ENCODE data around the gene NFIX.
A peak's percentile ranks its signal among the peaks of the same experiment; 100 is the strongest.

The NFIX gene

DNA sequence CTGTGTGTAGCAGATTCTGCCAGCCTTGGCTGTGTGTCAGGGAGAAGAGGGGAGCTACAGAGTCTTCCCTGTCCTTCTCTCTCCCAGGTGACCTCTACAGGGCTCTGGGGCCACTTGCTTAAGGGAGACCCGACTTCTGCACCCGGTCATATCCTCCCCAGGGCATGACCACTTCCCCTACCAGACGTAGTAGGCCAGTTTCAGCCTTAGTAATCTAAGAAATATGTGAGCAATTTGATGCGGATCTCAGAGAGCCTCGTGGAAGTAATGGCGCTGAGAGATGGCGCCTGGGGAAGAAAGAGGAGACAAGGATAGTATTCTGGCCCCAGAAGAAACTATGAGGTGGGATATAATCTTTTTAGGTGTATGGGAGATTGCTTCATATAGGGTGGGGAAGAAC lies 41.9 kb downstream of the NFIX start:
- DNase-seq (ENCODE audit: low spot score) = peak; percentile 74

GRCh38 chr19:13037731-13038130 lies 42.5 kb downstream of the NFIX start:
- no peak for DNase-seq (ENCODE audit: low spot score)

GRCh38 chr19:13038306-13039210 lies 43.3 kb downstream of the NFIX start:
- no peak for DNase-seq (ENCODE audit: low spot score)

GRCh38 chr19:13039211-13039789 lies 44.0 kb downstream of the NFIX start:
- no peak for DNase-seq (ENCODE audit: low spot score)

GRCh38 chr19:13040232-13040947 lies 45.1 kb downstream of the NFIX start:
- no peak for DNase-seq (ENCODE audit: low spot score)

DNA sequence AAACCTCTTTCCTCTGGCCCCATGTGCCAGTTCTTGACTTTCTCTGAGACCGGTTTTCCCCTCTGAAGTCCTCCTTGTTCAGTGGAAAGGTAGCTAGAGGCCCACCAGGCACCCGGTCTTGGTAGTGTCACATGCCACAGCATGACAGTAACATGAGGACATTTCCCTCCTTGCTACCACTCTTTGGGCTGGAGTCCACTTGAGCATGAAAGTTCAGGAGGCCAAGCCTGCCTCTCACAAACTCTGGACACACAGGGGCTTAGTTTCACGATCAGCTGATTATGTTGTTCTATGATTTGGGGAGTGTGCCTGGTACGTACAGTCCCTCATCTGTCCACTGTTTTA lies 45.6 kb downstream of the NFIX start:
- DNase-seq (ENCODE audit: low spot score) = no peak

DNA sequence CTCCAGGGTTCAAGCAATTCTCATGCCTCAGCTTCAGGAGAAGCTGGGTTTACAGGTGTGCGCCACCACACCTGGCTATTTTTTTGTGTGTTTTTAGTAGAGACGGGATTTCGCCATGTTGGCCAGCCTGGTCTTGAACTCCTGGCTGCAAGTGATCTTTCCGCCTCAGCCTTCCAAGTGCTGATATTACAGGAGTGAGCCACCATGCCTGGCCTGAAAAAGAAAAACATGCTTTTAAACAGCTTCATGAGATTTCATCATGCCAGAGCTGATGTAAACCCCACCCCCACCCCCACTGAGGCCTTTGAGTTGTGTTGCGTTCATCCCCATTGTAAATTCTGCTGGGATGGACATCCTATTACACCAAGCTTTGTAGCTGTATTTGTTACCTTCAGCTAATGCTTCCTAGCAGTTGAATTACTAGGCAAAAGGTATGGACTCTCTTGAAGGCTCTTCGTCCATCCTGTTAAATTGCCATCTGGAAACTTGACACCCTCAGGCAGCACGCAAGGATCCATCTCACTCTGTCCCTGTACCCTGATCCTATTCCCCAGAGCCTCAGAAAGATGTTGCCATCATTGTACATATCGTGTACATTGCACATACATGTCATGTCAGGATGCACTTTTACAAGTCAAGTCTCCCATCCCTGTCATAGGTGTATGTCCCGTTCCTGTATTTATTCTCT lies 47.3 kb downstream of the NFIX start:
- no peak for DNase-seq (ENCODE audit: low spot score)

GRCh38 chr19:13043285-13043684 lies 48.0 kb downstream of the NFIX start:
- no peak for DNase-seq (ENCODE audit: low spot score)

DNA sequence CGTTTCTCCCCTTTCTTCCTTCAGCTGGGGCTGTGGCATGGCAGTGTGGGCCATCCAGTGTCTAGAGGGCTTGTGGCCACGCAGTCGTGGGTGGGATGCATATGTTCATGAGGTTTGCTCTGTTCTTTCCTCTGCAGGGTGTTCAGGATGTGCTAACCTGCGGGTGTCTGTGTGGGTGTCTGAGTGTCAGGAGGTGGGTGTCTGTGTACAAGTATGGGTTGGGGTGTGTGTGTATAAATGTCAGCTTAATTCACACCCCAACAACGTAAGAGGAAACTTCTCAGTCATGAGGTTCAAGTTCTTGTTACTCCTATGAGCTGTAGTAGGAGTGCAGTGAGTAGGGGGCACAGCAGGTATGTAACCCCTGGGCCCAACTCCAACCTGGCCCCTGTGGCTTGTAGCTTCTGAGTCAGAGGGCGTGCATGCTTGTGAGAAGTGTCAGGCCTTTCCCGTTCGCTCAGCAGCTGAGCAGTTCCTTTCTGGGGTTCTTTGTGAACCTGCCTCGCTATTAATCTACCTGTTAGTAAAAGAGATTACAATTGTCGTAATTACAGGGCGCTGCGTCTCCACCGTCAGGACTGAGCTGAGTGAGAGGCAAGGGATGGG lies 49.1 kb downstream of the NFIX start:
- DNase-seq (ENCODE audit: low spot score) = no peak

- no peak for DNase-seq (ENCODE audit: low spot score)
These were observed 50.5 kb downstream of the NFIX start for GRCh38 chr19:13045812-13046211.

DNA sequence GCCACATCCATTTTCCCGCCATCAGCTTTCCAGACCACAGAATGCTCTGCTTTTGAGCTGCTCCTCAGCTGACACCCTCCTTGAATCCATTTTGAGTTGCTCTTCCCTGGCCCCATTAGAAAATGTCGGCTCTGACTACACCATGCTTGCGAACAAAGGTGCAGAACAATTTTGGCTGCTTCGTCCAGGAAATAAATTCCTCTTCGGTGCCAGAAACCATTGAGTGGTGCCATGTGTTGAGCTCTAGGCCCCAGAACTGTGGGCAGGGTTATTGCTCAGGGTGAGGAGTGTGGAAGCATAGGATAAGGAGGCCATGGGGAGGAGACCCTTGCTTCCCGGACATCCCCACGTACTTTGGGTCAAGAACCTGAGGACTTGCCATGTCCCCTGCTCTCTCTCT lies 52.1 kb downstream of the NFIX start:
- DNase-seq (ENCODE audit: low spot score) = no peak

- DNase-seq (ENCODE audit: low spot score) = no peak
These were observed 55.0 kb downstream of the NFIX start for GRCh38 chr19:13050274-13050673.

- DNase-seq (ENCODE audit: low spot score) = no peak
These were observed 56.4 kb downstream of the NFIX start for GRCh38 chr19:13051557-13052165.

DNA sequence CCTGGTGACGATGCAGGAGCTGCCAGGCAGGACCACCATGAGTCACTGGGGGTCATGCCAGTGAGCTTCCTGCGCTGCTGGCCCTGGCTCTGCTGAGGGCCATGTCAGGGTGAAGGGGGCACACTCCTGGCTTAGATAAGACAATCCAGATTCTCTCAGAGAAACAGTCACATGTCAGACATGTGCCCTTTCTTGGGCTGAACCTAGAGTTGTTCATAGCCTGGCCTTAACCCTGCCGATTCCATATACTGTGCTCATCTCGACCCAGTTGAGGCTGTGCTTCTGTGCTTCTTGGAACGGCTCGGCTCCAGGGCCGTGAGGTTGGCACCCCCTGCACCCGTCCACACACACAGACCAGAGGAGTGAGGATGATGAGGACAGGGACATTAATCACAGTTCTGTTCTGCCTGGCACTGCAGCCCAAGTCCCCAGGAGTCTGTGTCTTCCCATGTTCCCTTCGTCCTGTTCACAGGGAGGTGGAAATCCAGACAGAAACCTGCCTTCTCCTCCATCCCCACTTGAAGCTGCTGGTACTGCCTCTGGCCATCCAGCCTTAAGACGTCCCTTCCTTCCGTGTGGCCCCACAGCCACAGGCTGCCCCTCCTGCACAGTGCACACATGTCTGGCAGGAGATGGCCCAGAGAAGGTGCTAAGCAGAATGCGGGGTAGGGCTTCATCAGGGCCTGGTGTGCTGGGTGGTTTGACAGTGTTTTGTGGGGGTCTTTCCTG lies 57.3 kb downstream of the NFIX start:
- DNase-seq (ENCODE audit: low spot score) = no peak

DNA sequence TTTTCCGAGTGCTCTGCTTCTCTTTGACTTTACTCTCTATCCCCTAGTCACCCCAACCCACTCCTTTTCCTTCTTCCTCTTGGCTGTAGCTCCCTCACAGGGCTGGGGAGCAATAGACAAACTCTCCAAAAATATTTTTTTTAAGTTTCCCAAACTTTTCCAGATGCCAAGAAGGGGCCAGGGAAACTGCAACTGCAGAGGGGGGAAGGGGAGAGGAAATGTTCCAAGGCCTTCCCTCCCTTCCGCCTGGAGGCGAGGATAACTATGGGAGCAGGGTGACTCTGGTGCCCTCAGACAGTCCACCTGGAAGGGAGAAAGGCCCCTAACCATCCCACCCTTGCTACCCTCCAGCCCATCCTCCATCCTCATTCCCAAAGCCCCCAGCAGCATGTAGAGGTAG lies 58.0 kb downstream of the NFIX start:
- no peak for DNase-seq (ENCODE audit: low spot score)

GRCh38 chr19:13053761-13054625 lies 58.7 kb downstream of the NFIX start:
- DNase-seq (ENCODE audit: low spot score) = peak; percentile 65

GRCh38 chr19:13054626-13055212 lies 59.4 kb downstream of the NFIX start:
- no peak for DNase-seq (ENCODE audit: low spot score)

DNA sequence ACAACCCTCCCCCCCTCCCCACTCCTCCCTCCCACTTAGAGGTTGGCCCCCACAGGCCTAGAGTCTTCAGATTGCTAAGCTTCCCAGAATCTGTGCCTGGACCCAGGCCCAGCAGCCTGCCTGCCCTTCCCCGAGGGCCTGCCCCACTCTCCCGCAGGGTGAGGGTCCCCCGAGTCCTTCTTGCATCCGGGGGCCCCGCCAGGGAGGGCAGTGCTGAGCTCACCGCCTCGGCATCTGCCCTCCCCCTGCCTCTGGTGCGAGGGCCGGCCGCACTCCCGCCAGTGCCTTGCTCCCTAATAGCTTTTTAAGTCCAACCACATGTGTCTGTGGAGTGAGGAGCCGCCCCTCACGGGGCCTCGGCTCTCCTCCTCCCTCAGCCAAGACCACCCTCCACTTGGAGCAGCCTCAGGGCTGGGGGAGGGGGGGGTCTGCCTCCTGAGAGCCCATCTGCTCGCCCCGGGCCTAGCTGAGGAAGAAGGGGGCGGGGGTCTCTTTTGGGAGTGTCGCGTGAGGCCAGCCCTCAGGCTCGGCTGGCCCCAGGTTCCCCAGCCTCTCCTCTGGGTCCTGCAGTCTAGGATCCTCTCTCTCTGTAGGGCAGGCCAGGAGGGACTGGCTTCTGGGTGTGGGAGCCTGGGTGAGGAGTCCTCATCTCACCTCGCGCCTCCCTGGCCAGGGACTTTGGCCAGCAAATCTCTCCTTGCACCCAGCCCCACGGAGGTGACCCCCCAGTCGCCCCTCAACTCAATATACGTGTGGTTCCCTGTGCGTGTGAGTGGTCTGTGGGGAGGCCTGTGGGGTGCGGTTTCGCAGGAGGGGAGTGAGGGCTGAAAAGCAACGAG lies 60.2 kb downstream of the NFIX start:
- no peak for DNase-seq (ENCODE audit: low spot score)
